GM12892 (cell line): ENCODE data around the gene SEC16A.

Source experiments
- DNase-seq: peaks from one replicate; pipeline ENCODE4 v3.0.0; 2011; ENCODE audit not compliant: insufficient read length
- FAIRE-seq: peaks from 2 replicates; lab custom pipeline; 2011; peaks lifted over from hg19 to GRCh38; lab: Jason Lieb, UNC
- POLR2A ChIP-seq: IDR thresholded peaks from 2 replicates; pipeline ENCODE4 v1.6.1; 2011; ENCODE audit warnings: low read depth, low read length, control low read depth
- POLR2AphosphoS5 ChIP-seq: IDR thresholded peaks from 2 replicates; pipeline ENCODE4 v1.6.1; 2011; ENCODE audit warnings: low read depth, low read length, control low read depth
- TAF1 ChIP-seq: IDR thresholded peaks from 2 replicates; pipeline ENCODE4 v1.6.1; 2011; ENCODE audit warnings: low read depth, mild to moderate bottlenecking, control low read depth, low read length, borderline replicate concordance

The SEC16A gene

GRCh38 chr9:136399176-136400037, 83.4 kb downstream of the SEC16A start:
- DNase-seq (peak; percentile 48), FAIRE-seq (peak; percentile 46)
- TF ChIP-seq TAF1 (no peak), POLR2A (no peak), POLR2AphosphoS5 (no peak)

DNA sequence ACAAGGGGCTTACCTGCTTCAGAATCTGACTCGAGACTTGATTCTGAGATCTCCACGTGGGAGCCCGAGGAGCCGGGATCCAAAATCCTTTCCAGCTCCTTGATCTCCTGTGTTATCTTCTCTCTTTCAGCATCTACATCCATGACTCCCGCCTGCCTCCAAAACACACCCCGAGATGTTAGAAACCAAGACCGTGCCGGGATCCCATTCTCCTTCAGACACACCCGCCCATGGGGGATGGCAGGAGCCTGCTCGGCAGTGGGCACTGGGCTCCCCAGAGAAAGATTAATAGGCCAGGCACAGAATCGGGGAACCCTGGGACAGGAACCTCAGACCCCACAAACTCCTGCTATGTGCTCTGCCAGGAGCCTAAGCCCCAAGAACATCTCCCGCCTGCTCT, 84.6 kb downstream of the SEC16A start:
- TF ChIP-seq TAF1: no peak
- TF ChIP-seq POLR2A: no peak
- TF ChIP-seq POLR2AphosphoS5: no peak
- DNase-seq: no peak
- no peak for FAIRE-seq

- no peak for FAIRE-seq
- TF ChIP-seq POLR2AphosphoS5 (no peak), POLR2A (no peak), TAF1 (no peak)
- no peak for DNase-seq
These were observed 85.2 kb downstream of the SEC16A start for GRCh38 chr9:136397643-136398042.

DNA sequence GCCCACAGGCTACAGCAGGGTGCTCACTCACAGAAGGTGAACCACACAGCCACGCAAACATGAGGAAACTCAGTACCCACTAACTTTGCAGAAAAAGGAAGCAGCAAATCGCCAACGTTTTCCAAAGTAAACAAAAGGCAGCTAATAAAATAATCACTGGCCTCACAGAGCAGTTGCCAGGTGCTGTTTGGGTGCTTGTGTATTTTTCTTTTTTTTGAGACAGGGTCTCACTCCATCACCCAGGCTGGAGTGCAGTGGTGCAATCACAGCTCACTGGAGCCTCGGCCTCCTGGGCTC, 86.7 kb downstream of the SEC16A start:
- no peak for FAIRE-seq
- no peak for TF ChIP-seq TAF1
- TF ChIP-seq POLR2AphosphoS5: no peak
- TF ChIP-seq POLR2A: no peak
- DNase-seq: no peak

DNA sequence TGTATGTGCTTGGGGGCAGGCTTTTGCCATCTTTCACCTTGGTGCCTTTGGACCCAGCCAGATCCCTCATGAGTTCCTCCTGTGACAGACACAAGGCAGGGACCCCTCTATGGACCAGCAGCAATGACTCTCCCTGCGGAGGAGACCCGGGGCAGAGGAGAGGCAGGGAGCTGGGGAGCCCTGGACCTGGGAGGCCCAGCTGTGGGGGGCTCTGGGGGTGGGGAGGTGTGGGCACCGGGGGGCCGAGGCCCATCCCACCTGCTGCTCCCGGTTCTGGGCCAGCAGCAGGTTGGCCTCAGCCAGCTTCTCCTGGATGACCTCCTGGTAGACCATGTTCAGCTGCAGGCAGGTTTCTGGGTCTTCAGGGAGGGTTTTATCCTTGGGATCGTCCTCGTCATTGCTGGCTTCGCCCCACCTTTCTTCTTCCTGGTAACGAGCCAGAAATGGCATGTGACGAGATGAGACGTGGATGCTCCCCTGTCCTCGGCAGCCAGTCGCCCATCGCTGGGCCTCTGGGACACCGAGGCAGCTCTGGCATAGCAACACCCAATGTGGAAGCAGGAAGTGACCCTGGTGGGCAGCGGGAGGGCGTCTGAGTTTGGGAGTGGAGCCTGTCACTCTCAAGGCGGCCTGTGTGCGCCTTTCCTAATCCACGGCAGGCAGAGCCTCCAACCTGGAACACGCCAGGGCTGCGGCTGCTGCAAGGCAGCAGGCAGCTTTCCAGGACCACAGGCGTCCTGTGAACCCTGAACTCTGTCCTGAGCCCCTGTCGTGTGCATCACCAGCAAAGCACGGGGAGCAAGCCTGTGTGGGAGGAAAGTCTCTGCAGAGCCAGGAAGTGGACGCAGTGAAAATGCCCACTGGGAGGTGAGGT, 87.3 kb downstream of the SEC16A start:
- DNase-seq (no peak), FAIRE-seq (no peak)
- no peak for TF ChIP-seq POLR2A
- no peak for TF ChIP-seq TAF1
- TF ChIP-seq POLR2AphosphoS5: no peak; the same call in 1 of the 2 replicates

DNA sequence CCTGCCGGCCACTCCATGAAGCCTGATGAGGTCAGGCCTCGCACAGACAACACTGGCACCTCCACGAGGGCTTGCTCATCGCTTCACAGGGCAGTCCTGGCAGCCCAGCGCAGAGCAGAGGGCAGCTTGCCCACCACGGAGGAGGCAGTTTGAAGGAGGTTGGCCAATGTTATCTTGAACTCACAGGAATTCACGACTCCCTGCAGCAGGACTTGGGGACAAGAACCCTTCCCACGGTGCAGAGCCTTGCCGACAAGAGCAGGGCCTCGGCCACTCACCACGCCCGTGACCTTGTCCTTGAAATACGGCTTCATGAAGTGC, 87.9 kb downstream of the SEC16A start:
- DNase-seq: no peak
- FAIRE-seq: no peak
- TF ChIP-seq POLR2A: no peak; the same call in 1 of the 2 replicates
- peak; percentile 22; the same call in 1 of the 2 replicates for TF ChIP-seq POLR2AphosphoS5

GRCh38 chr9:136394312-136395019, 88.4 kb downstream of the SEC16A start:
- no peak for FAIRE-seq

DNA sequence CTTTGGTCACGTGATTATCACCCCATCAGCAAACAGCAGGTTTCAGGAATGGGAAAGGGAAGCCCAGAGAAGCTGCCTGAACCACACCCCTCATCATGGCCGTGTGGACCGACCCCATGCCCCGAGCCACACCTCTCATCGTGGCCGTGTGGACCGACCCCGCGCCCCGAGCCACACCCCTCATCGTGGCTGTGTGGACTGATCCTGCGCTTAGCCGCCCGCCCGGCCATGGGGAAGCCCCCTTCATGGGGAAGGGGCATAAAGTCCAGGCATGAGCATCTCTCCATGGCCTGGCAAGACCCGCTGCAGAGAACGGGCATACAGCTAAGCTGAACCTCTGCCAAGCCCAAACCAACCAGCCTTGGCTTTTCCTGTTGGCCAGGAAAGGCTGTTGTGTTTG, 89.3 kb downstream of the SEC16A start:
- TF ChIP-seq POLR2A (no peak), POLR2AphosphoS5 (no peak; the same call in 1 of the 2 replicates), TAF1 (no peak)
- FAIRE-seq: no peak
- no peak for DNase-seq

More at GRCh38 chr9:136394312-136395019, 88.4 kb downstream of the SEC16A start:
- TF ChIP-seq POLR2AphosphoS5: no peak
- no peak for TF ChIP-seq TAF1
- no peak for TF ChIP-seq POLR2A
- DNase-seq: no peak

DNA sequence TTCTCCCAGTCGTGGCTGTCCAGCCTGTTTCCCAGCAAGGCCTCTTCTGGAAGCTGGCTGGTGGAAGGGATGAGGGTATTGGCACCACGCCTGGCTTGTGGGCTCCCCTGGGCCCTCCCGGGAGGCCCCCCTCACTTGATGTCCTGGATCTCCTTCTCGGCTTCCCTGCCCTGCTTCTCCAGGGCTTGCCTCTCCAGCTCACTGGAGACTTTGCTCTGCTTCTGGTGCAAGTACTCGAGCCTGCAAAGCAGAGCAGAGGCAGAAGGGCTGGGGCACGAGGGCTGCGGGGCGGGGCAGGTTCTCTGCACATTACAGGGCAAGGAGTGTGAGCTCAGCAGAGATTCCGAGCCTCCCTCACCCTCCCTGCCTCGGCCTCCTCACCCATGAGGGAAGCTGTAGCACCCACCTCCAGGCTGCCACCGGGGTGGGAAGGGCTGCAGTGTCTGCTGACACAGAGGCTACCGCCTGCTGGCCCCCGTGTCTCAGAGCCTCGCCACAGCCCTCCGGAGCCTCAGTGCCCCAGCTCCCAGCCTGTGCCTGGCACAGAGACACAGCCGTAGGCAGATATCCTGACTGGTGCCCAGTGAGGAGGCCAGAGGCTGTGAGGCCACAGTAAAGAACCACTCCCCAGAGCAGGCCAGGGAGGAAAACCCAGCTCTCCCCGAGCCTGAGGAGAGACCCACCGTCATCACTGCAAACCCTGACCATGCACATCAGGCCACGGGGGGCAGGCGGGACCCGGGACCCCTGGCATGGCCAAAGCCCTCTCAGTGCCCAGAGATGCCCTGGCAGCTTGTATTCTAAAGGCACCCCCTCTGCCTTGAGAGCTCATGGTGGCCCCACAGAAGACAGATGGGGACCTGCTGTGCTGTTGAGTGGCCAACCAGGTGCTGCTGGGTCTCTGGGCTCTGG, 90.0 kb downstream of the SEC16A start:
- TF ChIP-seq POLR2AphosphoS5: peak; percentile 47; the same call in 1 of the 2 replicates
- no peak for TF ChIP-seq TAF1
- TF ChIP-seq POLR2A: no peak
- DNase-seq (no peak), FAIRE-seq (no peak)

GRCh38 chr9:136391737-136392537, 90.9 kb downstream of the SEC16A start:
- DNase-seq (no peak), FAIRE-seq (no peak)
- TF ChIP-seq POLR2AphosphoS5: no peak; the same call in 1 of the 2 replicates
- no peak for TF ChIP-seq TAF1
- no peak for TF ChIP-seq POLR2A
